AG04449 (cell line): Measurements from ENCODE around the gene CCR9.

Experiments used
- CTCF ChIA-PET: fragments of 350-600 bp; formaldehyde crosslinking; extraction: SDS; loops from one replicate; lab custom pipeline; 2021; ENCODE audit warnings: antibody characterized with exemption; lab: Yijun Ruan, JAX
- POLR2A ChIA-PET: fragments of 400-600, 350-600 bp; formaldehyde crosslinking; extraction: SDS; loops from one replicate; lab custom pipeline; 2020; ENCODE audit warnings: antibody characterized with exemption, inconsistent platforms; lab: Yijun Ruan, JAX
- DNase-seq: peaks from one replicate; pipeline ENCODE4 v3.0.0-alpha.2; 2010; ENCODE audit warnings: low read depth, low spot score
- H3K4me3 ChIP-seq: 2 replicates; pipeline ENCODE4 v1.5.1; 2011; ENCODE audit warnings: low read depth, mild to moderate bottlenecking, control low read depth, low read length
- TF ChIP-seq, protein P1 (sequence below): IDR thresholded peaks from one replicate; pipeline ENCODE4 v1.5.1; 2011; ENCODE audit warnings: mild to moderate bottlenecking, moderate library complexity, low read length, control low read depth, inconsistent platforms; ENCODE audit not compliant: insufficient read depth; ENCODE audit errors: missing control alignments

CCR9 gene

DNA sequence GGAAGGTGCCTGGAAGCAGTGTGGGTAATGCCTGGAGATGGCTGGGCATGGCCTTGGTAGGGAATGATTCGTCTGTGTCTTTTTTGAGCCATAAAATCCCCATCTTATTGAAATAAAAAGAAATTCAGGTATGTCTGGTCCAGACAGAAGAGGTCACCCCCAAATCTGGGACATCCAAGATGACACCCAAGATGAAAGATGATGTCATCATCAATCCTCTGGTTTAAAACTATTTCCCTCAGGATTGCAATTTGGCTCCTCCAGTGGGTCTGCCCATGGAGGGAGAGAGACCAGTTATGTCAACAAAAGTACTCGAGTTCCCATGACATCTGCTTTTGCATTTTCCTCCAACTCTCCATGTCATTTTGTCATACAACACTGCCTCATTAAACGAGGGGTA lies 16.7 kb upstream of the CCR9 start:
- ChIA-PET CTCF (no interaction called here), POLR2A (no interaction called here)
- TF ChIP-seq, protein P1, sequence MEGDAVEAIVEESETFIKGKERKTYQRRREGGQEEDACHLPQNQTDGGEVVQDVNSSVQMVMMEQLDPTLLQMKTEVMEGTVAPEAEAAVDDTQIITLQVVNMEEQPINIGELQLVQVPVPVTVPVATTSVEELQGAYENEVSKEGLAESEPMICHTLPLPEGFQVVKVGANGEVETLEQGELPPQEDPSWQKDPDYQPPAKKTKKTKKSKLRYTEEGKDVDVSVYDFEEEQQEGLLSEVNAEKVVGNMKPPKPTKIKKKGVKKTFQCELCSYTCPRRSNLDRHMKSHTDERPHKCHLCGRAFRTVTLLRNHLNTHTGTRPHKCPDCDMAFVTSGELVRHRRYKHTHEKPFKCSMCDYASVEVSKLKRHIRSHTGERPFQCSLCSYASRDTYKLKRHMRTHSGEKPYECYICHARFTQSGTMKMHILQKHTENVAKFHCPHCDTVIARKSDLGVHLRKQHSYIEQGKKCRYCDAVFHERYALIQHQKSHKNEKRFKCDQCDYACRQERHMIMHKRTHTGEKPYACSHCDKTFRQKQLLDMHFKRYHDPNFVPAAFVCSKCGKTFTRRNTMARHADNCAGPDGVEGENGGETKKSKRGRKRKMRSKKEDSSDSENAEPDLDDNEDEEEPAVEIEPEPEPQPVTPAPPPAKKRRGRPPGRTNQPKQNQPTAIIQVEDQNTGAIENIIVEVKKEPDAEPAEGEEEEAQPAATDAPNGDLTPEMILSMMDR: no peak
- H3K4me3 ChIP-seq: no peak overlapping the region
- no peak for DNase-seq

DNA sequence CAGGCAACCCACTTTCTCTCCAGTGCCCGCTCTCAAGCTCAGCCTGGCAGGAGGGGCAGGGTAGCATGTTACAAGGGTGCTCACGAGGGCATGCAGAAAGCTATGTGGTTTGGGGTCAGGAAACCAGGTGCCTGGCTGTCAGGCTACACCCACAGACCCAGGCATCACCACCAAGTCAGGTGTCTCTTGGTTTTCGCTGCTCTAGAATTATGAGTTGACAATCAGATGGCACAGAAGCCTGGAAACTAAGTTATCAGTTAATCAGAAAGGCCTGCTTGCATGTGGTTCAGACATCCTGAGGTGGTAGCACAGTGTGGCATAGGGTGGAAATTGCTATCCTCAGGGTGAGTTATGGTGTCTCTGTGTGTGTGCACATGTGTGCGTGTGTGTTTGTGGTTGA lies 16.2 kb upstream of the CCR9 start:
- ChIA-PET CTCF (no interaction called here), POLR2A (no interaction called here)
- no peak for DNase-seq
- no peak overlapping the region for H3K4me3 ChIP-seq
- TF ChIP-seq, protein P1: no peak

DNA sequence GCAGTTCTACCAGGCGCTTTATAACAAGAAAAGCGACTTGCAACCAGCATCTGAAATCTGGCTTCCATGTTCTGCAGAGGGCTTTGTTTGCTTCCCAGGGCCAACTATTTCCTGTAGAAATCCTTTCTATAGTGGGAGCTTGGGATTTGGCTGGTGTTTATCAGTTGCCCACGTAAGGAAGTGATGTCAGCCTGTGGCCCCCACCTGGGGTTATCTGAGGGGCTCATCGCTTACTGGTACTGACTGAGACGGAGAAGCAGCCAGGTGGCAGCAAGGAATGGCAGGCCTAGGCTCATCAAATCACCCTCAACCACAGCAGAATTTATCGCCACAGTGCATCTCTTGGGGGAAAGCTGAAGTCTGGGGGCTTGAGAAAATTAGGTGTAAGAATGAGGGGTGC lies 14.6 kb upstream of the CCR9 start:
- no peak overlapping the region for H3K4me3 ChIP-seq
- DNase-seq: no peak
- POLR2A ChIA-PET: no interaction called here
- CTCF ChIA-PET: interaction anchor here (1.0 kb wide), 1 partner anchor 207 kb away, joined by 3 read pairs; no protein-coding TSS in a partner anchor
- TF ChIP-seq, protein P1: no peak

DNA sequence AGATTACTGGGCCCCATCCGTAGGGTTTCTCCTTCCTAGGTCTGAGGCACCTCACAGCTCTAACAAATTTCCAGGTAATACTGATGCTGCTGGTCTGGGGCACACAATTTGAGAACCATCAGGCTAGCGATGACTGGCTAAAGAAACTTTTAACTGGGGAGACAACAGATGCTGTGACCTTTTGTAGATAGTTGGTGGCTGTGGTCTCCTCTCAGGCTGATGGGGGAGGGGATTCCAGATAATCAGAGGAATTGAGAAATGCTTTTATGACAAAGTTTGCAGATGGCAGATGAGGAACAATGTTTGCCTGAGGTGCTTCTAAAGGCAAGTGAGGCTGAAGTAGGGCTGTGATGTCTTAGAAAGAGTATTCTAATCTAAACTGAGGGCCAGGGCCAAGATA lies 13.8 kb upstream of the CCR9 start:
- H3K4me3 ChIP-seq: no peak overlapping the region
- ChIA-PET CTCF (no interaction called here), POLR2A (no interaction called here)
- TF ChIP-seq, protein P1: no peak
- no peak for DNase-seq

DNA sequence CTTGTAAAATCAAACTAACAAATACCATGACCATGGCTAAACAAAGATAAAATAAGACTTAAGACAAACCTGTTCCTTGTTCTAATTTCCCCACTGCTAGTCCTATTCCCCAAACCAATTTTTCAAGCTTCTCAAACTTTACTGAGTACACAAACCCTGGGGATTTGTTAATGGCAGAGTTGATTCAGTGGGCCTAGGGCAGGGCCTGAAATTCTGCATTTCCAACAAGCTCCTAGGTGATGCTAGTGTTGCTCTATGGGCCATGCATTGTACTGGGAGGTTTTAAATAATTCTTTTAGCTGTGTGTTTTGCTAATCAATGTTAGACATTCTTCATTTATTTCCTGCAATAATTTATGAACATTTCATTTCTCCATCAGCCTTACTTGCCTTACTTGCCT lies 13.3 kb upstream of the CCR9 start:
- ChIA-PET CTCF (interaction anchor here (0.6 kb wide), 1 partner anchor 206 kb away, joined by 3 read pairs; no protein-coding TSS in a partner anchor), POLR2A (no interaction called here)
- H3K4me3 ChIP-seq: no peak overlapping the region
- TF ChIP-seq, protein P1: no peak
- DNase-seq: no peak

DNA sequence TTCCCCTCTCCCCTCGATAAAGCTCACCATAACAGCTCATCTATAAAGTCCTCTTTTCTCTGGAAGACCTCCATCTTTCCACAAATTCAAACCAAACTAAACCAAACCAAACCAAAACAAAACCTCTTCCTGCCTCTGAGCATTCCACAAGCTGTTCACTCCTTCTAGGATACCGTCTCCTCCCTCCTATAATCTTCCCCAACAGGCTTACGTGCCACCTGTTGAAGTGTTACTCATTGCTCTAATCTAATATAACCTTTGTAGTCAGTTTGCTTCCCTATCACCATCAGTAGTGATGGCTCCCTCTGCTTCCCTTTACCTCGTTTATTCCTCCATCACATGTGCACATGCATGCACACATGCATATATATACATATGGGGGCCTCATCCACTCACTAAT lies 12.7 kb upstream of the CCR9 start:
- TF ChIP-seq, protein P1: no peak
- no peak overlapping the region for H3K4me3 ChIP-seq
- ChIA-PET CTCF (interaction anchor here (0.6 kb wide), 1 partner anchor 206 kb away, joined by 3 read pairs; no protein-coding TSS in a partner anchor), POLR2A (no interaction called here)
- DNase-seq: no peak
